Testis (tissue), 3 donors: ENCODE measurements around the gene SAMD4A. TPM values are rescaled to one million over a fixed set of nuclear protein-coding genes. Genes with fewer than 3 reads are reported as not detected.

Experiments
- DNase-seq: peaks from one replicate; pipeline ENCODE4 v3.0.0-alpha.2; 2019
- H3K27ac ChIP-seq, 2 donors: fragments of 200-600 bp; sonication (generic); one replicate each; pipeline ENCODE4 v1.5.1; 2019
- H3K27me3 ChIP-seq: fragments of 200-600 bp; sonication (generic); one replicate; pipeline ENCODE4 v1.5.1; 2019
- H3K36me3 ChIP-seq: fragments of 200-600 bp; sonication (generic); one replicate; pipeline ENCODE4 v1.5.1; 2017; ENCODE audit warnings: low read depth; ENCODE audit errors: missing control alignments
- H3K4me1 ChIP-seq: fragments of 200-600 bp; sonication (generic); one replicate; pipeline ENCODE4 v1.5.1; 2019
- H3K4me3 ChIP-seq, 2 donors: fragments of 200-600 bp; sonication (generic); one replicate each; pipeline ENCODE4 v1.5.1; 2017 to 2019
- H3K9me3 ChIP-seq: fragments of 200-600 bp; sonication (generic); one replicate; pipeline ENCODE4 v1.5.1; 2017
- CTCF ChIP-seq, 3 experiments: fragments of 450-650 bp in 2 of 3; fragments of 200-600 bp in 1 of 3; sonication (generic) in 1 of 3; IDR thresholded peaks; one replicate each; pipeline ENCODE4 v1.5.1; 2016 to 2019; ENCODE audit warnings: antibody characterized with exemption in 3 of 3, mild to moderate bottlenecking in 2 of 3, moderate library complexity in 1 of 3
- POLR2A ChIP-seq: fragments of 450-650 bp; IDR thresholded peaks from one replicate; pipeline ENCODE4 v1.6.1; 2017; ENCODE audit warnings: antibody characterized with exemption, mild to moderate bottlenecking, moderate library complexity
- WGBS, 2 donors: methylation state at CpG; one replicate each; pipeline ENCODE4 v1.1.5; 2018; 5-methylcytosine and 5-hydroxymethylcytosine counted together
- intact Hi-C: fragments of 100-400 bp; cut with DNase I; formaldehyde crosslinking; loops from one replicate; pipeline ENCODE4 v1.15.1; 2023; ENCODE audit warnings: low total_unique reads
- polyA plus RNA-seq: library from polyadenylated mRNA; stranded (reverse); fragments of 350-450 nt; fragmentation: Illumina TruSeq; extraction: RNeasy Lipid Tissue Mini Kit (QIAGEN cat#74804); gene quantifications from one replicate; pipeline ENCODE4 v1.2.3, GENCODE V29; 2014; ENCODE audit warnings: low read depth, low replicate concordance; ENCODE audit not compliant: insufficient read depth
- total RNA-seq, 2 donors: library from RNA; depleted of rRNA; stranded (reverse); fragments of >200 nt; gene quantifications; one replicate each; pipeline ENCODE4 v1.2.3, GENCODE V29; 2016

Gene SAMD4A
- total and polyA plus RNA-seq, 3 donors from 2014 or later, result 103 to 369 (median 259) TPM

- WGBS, 2 donors, result 90 to 95% methylated on average over 8 to 33 of the region's 33 CpGs
- no peaks in the 10 kb centered on the region for H3K36me3 ChIP-seq
- no peak overlapping the region for H3K4me3 ChIP-seq
- no peaks in the 10 kb centered on the region for H3K27me3 ChIP-seq
- no peak for TF ChIP-seq POLR2A
- TF ChIP-seq CTCF (IDR thresholded peaks at IDR 0.05), result no peak
- no peak overlapping the region for H3K27ac ChIP-seq
- H3K9me3 ChIP-seq, result no peaks in the 10 kb centered on the region
- no peaks in the 10 kb centered on the region for H3K4me1 ChIP-seq
- intact Hi-C loops, result no loop called here
- DNase-seq, result no peak
Measured at GRCh38 chr14:54759982-54760585, 193.2 kb downstream of the SAMD4A start.

- no peaks in the 10 kb centered on the region for H3K27me3 ChIP-seq
- no peaks in the 10 kb centered on the region for H3K36me3 ChIP-seq
- no peaks in the 10 kb centered on the region for H3K4me1 ChIP-seq
- DNase-seq, result no peak
- intact Hi-C loops, result no loop called here
- no peaks in the 10 kb centered on the region for H3K9me3 ChIP-seq
- H3K4me3 ChIP-seq, result no peak overlapping the region
- H3K27ac ChIP-seq, result no peak overlapping the region
- WGBS, 2 donors, result 94 to 96% methylated on average over 11 of the region's 11 CpGs
- TF ChIP-seq POLR2A (no peak), CTCF (IDR thresholded peaks at IDR 0.05) (no peak)
Measured at GRCh38 chr14:54760866-54761575, 194.1 kb downstream of the SAMD4A start.

GRCh38 chr14:54761835-54762234 is 194.9 kb downstream of the SAMD4A start:
- WGBS, 2 donors, result 94 to 95% methylated on average over 6 of the region's 6 CpGs
- no peaks in the 10 kb centered on the region for H3K27me3 ChIP-seq
- no peak overlapping the region for H3K4me3 ChIP-seq
- H3K4me1 ChIP-seq, result peaks cover 6% of the 10 kb centered on the region
- H3K9me3 ChIP-seq, result no peaks in the 10 kb centered on the region
- no peak for DNase-seq
- no peak overlapping the region for H3K27ac ChIP-seq
- no peaks in the 10 kb centered on the region for H3K36me3 ChIP-seq
- intact Hi-C loops, result no loop called here
- TF ChIP-seq POLR2A, result no peak

- intact Hi-C loops, result no loop called here
- H3K36me3 ChIP-seq, result no peaks in the 10 kb centered on the region
- H3K4me1 ChIP-seq, result peaks cover 9% of the 10 kb centered on the region
- H3K4me3 ChIP-seq, result no peak overlapping the region
- no peaks in the 10 kb centered on the region for H3K27me3 ChIP-seq
- DNase-seq, result no peak
- no peaks in the 10 kb centered on the region for H3K9me3 ChIP-seq
- no peak for TF ChIP-seq POLR2A
- TF ChIP-seq CTCF (IDR thresholded peaks at IDR 0.05), result no peak
- no peak overlapping the region for H3K27ac ChIP-seq
- 82 to 88% methylated on average over 5 of the region's 5 CpGs for WGBS, 2 donors
Measured at GRCh38 chr14:54762296-54762695, 195.4 kb downstream of the SAMD4A start.

- Histone ChIP-seq H3K36me3 (no peaks in the 10 kb centered on the region), H3K4me3 (no peak overlapping the region), H3K9me3 (no peaks in the 10 kb centered on the region), H3K4me1 (peaks cover 9% of the 10 kb centered on the region), H3K27ac (no peak overlapping the region), H3K27me3 (no peaks in the 10 kb centered on the region)
- no peak for TF ChIP-seq POLR2A
- TF ChIP-seq CTCF (IDR thresholded peaks at IDR 0.05), result no peak
- WGBS, 2 donors, result 94 to 95% methylated on average over 10 to 12 of the region's 12 CpGs
- intact Hi-C loops, result no loop called here
- DNase-seq, result no peak
Measured at GRCh38 chr14:54763761-54764160, 196.8 kb downstream of the SAMD4A start.
